ENCODE results near the gene SIK1.
A peak's percentile ranks its signal among the peaks of the same experiment; 100 is the strongest.

Gene SIK1

DNA sequence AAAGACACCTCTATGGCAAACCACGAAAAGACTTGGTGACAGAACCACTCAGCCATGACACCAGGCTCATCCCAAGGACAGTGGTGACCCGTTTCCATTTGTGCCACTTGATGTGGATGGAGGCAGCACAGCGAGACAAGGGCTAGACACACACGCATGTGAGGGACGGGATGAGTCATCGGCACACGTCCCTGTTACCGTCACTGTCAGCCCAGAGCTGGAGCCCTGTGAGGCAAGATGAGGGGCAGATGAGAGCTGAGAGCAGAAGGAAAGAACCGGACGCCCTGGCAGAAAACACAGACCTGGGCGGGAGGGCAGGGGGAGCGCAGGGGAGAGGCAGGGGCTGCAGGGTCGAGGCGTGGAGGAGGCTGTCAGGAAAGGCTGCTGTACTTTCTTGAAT, 57.8 kb downstream of the SIK1 start:
- DNase-seq, result peak in 18 of 56 donors; percentile 9 to 78 (median 42)

DNA sequence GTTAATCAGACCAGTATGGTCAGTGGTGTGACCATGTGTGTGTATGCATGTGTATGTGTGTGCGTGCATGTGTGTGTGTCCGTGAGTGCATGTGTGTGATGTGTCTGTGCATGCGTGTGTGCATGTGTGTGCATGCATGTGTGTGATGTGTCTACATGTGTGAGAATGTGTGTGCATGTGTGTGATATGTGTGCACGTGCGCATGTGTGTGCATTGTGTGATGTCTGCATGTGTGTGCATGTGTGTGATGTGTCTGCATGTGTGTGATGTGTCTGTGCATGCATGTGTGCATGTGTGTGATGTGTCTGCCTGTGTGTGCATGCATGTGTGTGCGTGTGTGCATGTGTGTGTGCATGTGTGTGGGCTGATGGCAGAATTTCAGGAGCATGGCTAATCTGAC, 58.2 kb downstream of the SIK1 start:
- DNase-seq, result no peak

DNA sequence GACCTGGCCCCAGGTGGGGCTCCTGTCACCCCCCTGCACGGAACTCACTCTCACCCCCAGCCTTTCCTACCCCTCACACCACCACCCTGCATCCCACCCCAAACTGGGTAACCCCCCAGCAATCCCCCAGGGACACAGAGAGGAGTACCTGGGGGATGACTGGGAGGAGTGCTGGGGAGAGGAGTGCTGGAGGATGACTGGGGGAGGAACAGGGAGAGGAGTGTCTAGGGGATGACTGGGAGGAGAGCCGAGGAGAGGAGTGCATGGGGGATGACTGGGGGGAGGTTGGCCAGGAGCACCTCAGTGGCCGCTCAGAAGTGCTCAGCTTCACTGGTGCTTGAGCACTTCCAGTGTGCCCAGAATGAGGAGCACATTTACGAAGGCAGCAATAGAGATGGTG, 59.1 kb downstream of the SIK1 start:
- DNase-seq, result no peak

DNA sequence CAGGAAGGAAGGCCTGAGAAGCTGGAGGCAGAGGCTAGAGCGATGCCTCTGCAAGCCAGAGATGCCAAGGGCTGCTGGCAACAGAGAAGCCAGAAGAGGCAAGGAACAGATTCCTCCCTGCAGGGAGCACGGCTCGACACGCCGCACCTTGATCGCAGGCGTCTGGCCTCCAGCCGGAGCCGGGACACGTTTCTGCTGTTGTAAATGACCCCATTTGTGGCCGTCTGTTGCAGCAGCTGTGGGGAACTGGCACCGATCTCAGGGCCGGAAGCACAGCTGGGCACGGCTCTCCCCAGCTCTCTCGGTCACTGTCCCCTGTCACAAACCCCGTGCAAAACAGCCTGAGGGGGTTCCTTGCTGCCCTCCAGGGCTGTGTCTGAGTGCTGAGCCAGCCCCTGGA, 59.6 kb downstream of the SIK1 start:
- peak in 11 of 56 donors; percentile 12 to 42 (median 27) for DNase-seq

DNA sequence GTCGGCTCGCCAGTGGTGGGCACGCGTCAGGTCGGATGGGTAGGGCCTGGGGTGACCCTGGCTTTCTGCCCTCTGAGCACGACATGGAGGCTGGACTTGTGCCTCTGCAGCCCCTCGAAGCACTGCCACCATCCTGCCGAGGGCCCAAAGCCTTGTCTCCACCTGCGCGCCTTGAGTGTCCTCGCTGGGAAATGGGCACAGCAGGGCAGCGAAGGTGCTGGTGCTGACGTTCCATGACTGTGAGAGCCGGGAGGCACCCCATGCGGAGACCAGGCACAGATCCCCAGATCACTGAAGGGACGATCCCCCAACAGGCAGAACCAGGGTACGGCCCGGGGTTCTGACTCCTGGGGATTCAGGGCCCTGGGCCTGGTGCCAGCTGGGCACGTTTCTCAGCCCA, 60.3 kb downstream of the SIK1 start:
- no peak for DNase-seq

DNA sequence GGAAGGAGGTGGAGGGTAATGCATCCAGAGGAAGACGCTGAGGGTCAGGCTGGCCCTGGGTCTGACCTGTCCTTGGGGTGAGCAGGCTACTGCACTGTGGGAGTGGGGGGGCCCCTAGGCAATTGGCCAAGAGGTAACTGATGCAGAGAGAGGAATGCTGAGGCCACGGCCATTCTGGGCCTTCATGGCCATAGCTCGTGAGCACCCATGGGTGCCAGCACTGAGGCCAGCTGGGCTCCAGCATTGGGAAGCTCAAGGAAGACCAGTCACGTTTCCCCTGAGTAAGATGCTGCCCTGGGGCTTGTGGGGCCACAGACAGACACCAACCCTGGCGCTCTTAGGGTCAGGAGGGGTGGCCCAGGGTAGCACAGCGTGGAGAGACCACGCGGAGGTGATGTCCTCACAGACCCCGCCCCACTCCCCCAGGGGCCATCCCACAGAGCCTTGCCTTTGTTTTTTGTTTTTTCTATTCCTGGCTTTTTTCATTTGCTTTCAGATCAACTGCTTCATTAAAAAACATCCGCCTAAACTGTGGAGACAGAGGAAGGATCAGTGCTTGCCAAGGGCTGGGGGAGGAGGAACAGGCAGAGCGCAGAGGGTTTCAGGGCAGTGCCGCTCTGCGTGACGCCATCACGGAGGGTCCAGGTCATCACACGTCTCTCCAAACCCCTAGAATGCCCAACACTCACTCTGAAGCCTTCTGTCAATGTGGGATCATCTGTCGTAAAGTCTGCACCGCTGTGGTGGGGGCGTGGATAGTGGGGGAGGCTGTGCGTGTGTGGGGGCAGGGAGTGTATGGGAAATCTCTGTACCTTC, 61.1 kb downstream of the SIK1 start:
- DNase-seq, result peak in 9 of 56 donors; percentile 12 to 58 (median 41)

DNA sequence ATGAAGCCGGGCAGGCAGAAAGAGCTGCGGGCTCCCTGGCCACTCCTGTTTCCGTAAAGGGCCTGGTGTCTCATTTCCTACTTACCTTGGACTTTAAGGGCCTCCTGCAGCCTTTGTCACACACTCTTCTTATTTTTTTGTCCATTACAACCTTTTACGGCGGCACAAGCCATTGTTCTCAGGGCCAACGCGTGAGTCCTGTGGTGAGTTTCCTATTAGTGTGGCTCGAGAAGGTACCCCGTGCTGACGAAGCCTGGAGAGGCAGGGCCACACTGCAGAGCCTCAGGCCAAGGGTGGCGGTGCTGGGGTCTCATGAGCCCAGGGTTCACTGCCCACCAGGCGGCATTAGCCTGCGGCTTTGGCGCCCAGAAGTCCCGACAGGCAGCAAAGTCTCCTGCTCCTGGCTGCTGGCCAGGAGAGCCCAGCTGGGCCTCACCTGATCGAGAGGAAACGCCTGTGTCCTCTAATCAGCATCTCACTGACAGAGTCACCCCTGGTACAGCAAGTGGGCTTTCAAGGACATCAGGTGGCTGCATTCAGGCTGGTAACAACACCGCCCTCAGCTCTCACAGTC, 62.0 kb downstream of the SIK1 start:
- no peak for DNase-seq
